SK-N-SH (cell line): ENCODE measurements around the gene PPID. TPM values are rescaled to one million over a fixed set of nuclear protein-coding genes. Genes with fewer than 3 reads are reported as not detected.
"Not testable (repeated sequence)": the region's sequence is repeated elsewhere in the genome, so short reads cannot be mapped to it uniquely, and the experiment has no call there.

Experiments
- CTCF ChIA-PET: fragments of 300-600, 350-600 bp; formaldehyde crosslinking; extraction: SDS; loops from one replicate; lab custom pipeline; 2021; lab: Yijun Ruan, JAX
- POLR2A ChIA-PET: fragments of 350-600 bp; sonication (Branson Sonifier 250); formaldehyde crosslinking; extraction: SDS; loops from one replicate; lab custom pipeline; 2020; ENCODE audit warnings: antibody characterized with exemption, inconsistent platforms; lab: Yijun Ruan, JAX
- DNase-seq: peaks from one replicate; pipeline ENCODE4 v3.0.0; 2012
- H2AFZ ChIP-seq: fragments of 200-600 bp; sonication (generic); 2 replicates; pipeline ENCODE4 v1.8.1; 2016; ENCODE audit warnings: antibody characterized with exemption, mild to moderate bottlenecking, low read depth
- H3F3A ChIP-seq: fragments of 200-600 bp; sonication (generic); replicated peaks from 2 replicates; pipeline ENCODE3; 2016; ENCODE audit warnings: antibody characterized with exemption, mild to moderate bottlenecking; ENCODE audit not compliant: insufficient read depth
- H3K27ac ChIP-seq, 2 experiments: fragments of 200-500 bp in 1 of 2; fragments of 200-600 bp in 1 of 2; sonication (Bioruptor generic) in 1 of 2; sonication (generic), shearing (Covaris generic) in 1 of 2; 2 replicates each; pipeline versions ENCODE4 v1.5.1 to v1.6.1; 2014 to 2016; ENCODE audit warnings: low read depth in 2 of 2, inconsistent platforms in 1 of 2, low read length in 1 of 2, mild to moderate bottlenecking in 1 of 2, mixed read lengths in 1 of 2
- H3K27me3 ChIP-seq: fragments of 200-600 bp; sonication (generic), shearing (Covaris generic); 2 replicates; pipeline ENCODE4 v1.6.1; 2016; ENCODE audit warnings: mixed run types; ENCODE audit not compliant: insufficient read depth
- H3K36me3 ChIP-seq, 2 experiments: fragments of 200-500 bp in 1 of 2; fragments of 200-600 bp in 1 of 2; sonication (Bioruptor generic) in 1 of 2; sonication (generic) in 1 of 2; replicated peaks in 1 of 2; 2 replicates each; pipeline versions ENCODE3 to v1.5.1; 2014 to 2016; ENCODE audit warnings: low read length in 1 of 2, mild to moderate bottlenecking in 1 of 2; ENCODE audit not compliant: insufficient read depth in 2 of 2, control insufficient read depth in 1 of 2
- H3K4me1 ChIP-seq, 2 experiments: fragments of 200-500 bp in 1 of 2; fragments of 200-600 bp in 1 of 2; sonication (Bioruptor generic) in 1 of 2; sonication (generic), shearing (Covaris generic) in 1 of 2; 2 replicates each; pipeline versions ENCODE4 v1.5.1 to v1.6.1; 2014 to 2016; ENCODE audit warnings: low read depth in 1 of 2, low read length in 1 of 2, mixed run types in 1 of 2; ENCODE audit not compliant: insufficient read depth in 2 of 2, control insufficient read depth in 1 of 2
- H3K4me2 ChIP-seq: fragments of 200-600 bp; sonication (generic), shearing (Covaris generic); 2 replicates; pipeline ENCODE4 v1.6.1; 2017; ENCODE audit warnings: mixed run types
- H3K4me3 ChIP-seq, 2 experiments: fragments of 200-500 bp in 1 of 2; fragments of 200-600 bp in 1 of 2; sonication (Bioruptor generic) in 1 of 2; sonication (generic), shearing (Covaris generic) in 1 of 2; 2 replicates each; pipeline versions ENCODE4 v1.5.1 to v1.8.1; 2014 to 2016; ENCODE audit warnings: low read depth in 2 of 2, inconsistent platforms in 1 of 2, low read length in 1 of 2, mild to moderate bottlenecking in 1 of 2, mixed read lengths in 1 of 2, moderate library complexity in 1 of 2
- H3K79me2 ChIP-seq: fragments of 200-600 bp; sonication (generic); 2 replicates; pipeline ENCODE4 v1.8.1; 2017; ENCODE audit warnings: mild to moderate bottlenecking; ENCODE audit not compliant: insufficient read depth
- H3K9ac ChIP-seq: fragments of 200-600 bp; sonication (generic); 2 replicates; pipeline ENCODE4 v1.6.1; 2017; ENCODE audit warnings: mixed run types
- H3K9me2 ChIP-seq: fragments of 200-600 bp; sonication (generic); 2 replicates; pipeline ENCODE4 v1.6.1; 2017; ENCODE audit warnings: mixed run types
- H3K9me3 ChIP-seq: fragments of 200-600 bp; sonication (generic); 2 replicates; pipeline ENCODE4 v1.6.1; 2017; ENCODE audit warnings: mixed run types, mild to moderate bottlenecking, moderate library complexity
- H4K20me1 ChIP-seq: fragments of 200-600 bp; sonication (generic); 2 replicates; pipeline ENCODE4 v1.6.1; 2017; ENCODE audit warnings: mild to moderate bottlenecking, mixed run types; ENCODE audit not compliant: insufficient read depth
- FOXM1 ChIP-seq: IDR thresholded peaks from 2 replicates; pipeline ENCODE4 v1.4.0; 2012; ENCODE audit warnings: low read depth, mild to moderate bottlenecking
- GATA2 ChIP-seq: sonication (generic); formaldehyde crosslinking; IDR thresholded peaks from 2 replicates; pipeline ENCODE4 v1.5.0; 2020; ENCODE audit warnings: mild to moderate bottlenecking, missing genetic modification reagents
- MAX ChIP-seq: IDR thresholded peaks from 2 replicates; pipeline ENCODE4 v1.4.0; 2012; ENCODE audit warnings: low read depth
- MEF2A ChIP-seq: IDR thresholded peaks from 2 replicates; pipeline ENCODE4 v1.4.0; 2012; ENCODE audit warnings: low read depth, borderline replicate concordance
- RXRA ChIP-seq: IDR thresholded peaks from 2 replicates; pipeline ENCODE4 v1.4.0; 2012; ENCODE audit warnings: low read depth, mild to moderate bottlenecking, borderline replicate concordance
- SIN3A ChIP-seq: IDR thresholded peaks from 2 replicates; pipeline ENCODE4 v1.6.1; 2012; ENCODE audit warnings: low read depth, mild to moderate bottlenecking, low read length, moderate library complexity, borderline replicate concordance
- TAF1 ChIP-seq: IDR thresholded peaks from 2 replicates; pipeline ENCODE4 v1.6.1; 2012; ENCODE audit warnings: low read depth, mild to moderate bottlenecking, low read length, moderate library complexity, borderline replicate concordance
- USF1 ChIP-seq: IDR thresholded peaks from 2 replicates; pipeline ENCODE4 v1.4.0; 2012; ENCODE audit warnings: low read depth, borderline replicate concordance
- YY1 ChIP-seq: IDR thresholded peaks from 2 replicates; pipeline ENCODE4 v1.4.0; 2012; ENCODE audit warnings: low read depth, mild to moderate bottlenecking
- WGBS: methylation state at CpG from one replicate; pipeline ENCODE4 v1.1.6; 2017; ENCODE audit warnings: low lambda C conversion rate; 5-methylcytosine and 5-hydroxymethylcytosine counted together
- polyA plus RNA-seq, 3 experiments: library from polyadenylated mRNA; depleted of rRNA; stranded (reverse); fragments of >200 nt; gene quantifications; 2 replicates each; pipeline ENCODE4 v1.2.3, GENCODE V29; 2012
- small RNA-seq, 7 experiments: library from RNA; depleted of rRNA; stranded (forward); fragments of <200 nt; gene quantifications; one replicate each; pipeline ENCODE3, GENCODE V24; 2012

Gene PPID
- polyA plus RNA-seq, 1 of the 3 experiments (the other 2 are of a cell fraction), result 20.2 TPM

DNA sequence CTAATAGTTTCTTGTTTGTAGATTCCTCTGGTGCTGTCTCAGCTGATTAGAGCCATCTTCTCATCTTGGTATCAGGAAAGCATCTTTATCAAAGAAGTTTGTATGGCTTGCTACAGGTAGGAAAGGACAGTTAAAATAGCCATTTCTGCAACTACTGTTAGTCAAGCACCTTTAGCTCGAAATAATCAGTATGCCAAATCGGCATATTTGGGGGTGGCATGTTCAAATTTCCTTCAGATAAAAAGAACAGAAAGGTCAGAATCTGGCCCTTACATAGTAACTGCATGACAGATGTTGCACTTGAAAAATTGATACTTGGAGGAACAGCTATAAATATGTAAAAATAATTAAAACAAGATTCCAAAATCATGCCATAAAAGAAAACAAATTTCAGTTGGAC, 56.3 kb downstream of the PPID start (continued):
- TF ChIP-seq RXRA, result no peak
- no peak for TF ChIP-seq USF1
- no peak for TF ChIP-seq FOXM1
- TF ChIP-seq GATA2 (CRISPR knock-in tag), result no peak
- no peak for TF ChIP-seq TAF1
- no peak for TF ChIP-seq MEF2A
- TF ChIP-seq SIN3A, result no peak
- no peak for TF ChIP-seq MAX

GRCh38 chr4:158664806-158665205, 58.4 kb downstream of the PPID start:
- ChIA-PET POLR2A (no interaction called here), CTCF (no interaction called here)
- TF ChIP-seq YY1 (no peak), GATA2 (CRISPR knock-in tag) (no peak)
- Histone ChIP-seq H3K4me2 (no peak overlapping the region), H2AFZ (no peak overlapping the region), H3K4me3 (no peak overlapping the region), H3K4me1 (peaks cover 0 to 11% of the 10 kb centered on the region in 2 experiments; a peak in 3 of 4 replicates), H3K36me3 (peaks cover 14 to 16% of the 10 kb centered on the region in 2 experiments), H3K79me2 (peaks cover 36% of the 10 kb centered on the region), H4K20me1 (peaks cover 12% of the 10 kb centered on the region; the same call in 1 of the 2 replicates), H3K9ac (no peak overlapping the region), H3F3A (peaks cover 12% of the 10 kb centered on the region), H3K27ac (no peak overlapping the region), H3K9me2 (no peaks in the 10 kb centered on the region), H3K9me3 (no peaks in the 10 kb centered on the region), H3K27me3 (no peaks in the 10 kb centered on the region)
- WGBS, result 99% methylated on average over 10 of the region's 18 CpGs
- no peak for DNase-seq

- H2AFZ ChIP-seq, H3K4me3 ChIP-seq, H3K9ac ChIP-seq, H3K4me1 ChIP-seq, CTCF ChIA-PET, H3K27me3 ChIP-seq, H3K9me3 ChIP-seq, H3K9me2 ChIP-seq, H3K4me2 ChIP-seq, H3K27ac ChIP-seq, H3K36me3 ChIP-seq, H4K20me1 ChIP-seq, DNase-seq, POLR2A ChIA-PET: not testable (repeated sequence)
- WGBS, result 84% methylated on average over 8 of the region's 8 CpGs
- H3F3A ChIP-seq, result peaks cover 12% of the 10 kb centered on the region
- peaks cover 27% of the 10 kb centered on the region for H3K79me2 ChIP-seq
Measured at GRCh38 chr4:158663707-158664625, 59.2 kb downstream of the PPID start.

DNA sequence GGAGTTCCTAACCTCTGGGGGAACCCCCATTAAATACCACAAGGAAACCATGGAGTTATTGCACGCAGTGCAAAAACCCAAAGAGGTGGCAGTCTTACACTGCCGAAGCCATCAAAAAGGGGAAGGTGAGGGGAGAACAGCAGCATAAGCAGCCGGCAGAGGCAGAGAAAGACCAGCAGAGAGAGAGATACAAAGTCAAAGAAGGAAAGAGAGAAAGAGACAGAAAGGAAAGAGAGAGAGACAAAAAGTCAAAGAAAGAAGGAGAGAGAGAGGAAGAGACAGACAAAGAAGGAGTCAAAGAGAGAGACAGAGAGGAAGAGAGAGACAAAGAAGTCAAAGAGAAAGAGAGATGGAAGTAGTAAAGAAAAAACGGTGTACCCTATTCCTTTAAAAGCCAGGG, 59.9 kb downstream of the PPID start:
- H3K9me2 ChIP-seq, H3K27me3 ChIP-seq, H3K36me3 ChIP-seq, H3F3A ChIP-seq, H3K9me3 ChIP-seq, DNase-seq, H3K4me3 ChIP-seq, H3K4me2 ChIP-seq, CTCF ChIA-PET, H3K27ac ChIP-seq, H3K9ac ChIP-seq, H2AFZ ChIP-seq, H3K4me1 ChIP-seq, H4K20me1 ChIP-seq, POLR2A ChIA-PET: not testable (repeated sequence)
- peaks cover 20% of the 10 kb centered on the region for H3K79me2 ChIP-seq
- WGBS, result 65% methylated on average over 4 of the region's 4 CpGs

Small RNAs within 50 kb of the gene (small RNA-seq; reads per million reads assigned to genes)
- gene RF00012, result 0 reads per million in 7 experiments

Other genes starting within 250 kb of the PPID start
- gene RXFP1, start 201.5 kb downstream of the PPID start, polyA plus RNA-seq (2012; rRNA removed), result not detected in 2 replicates
- gene C4orf46, start 51.5 kb downstream of the PPID start, polyA plus RNA-seq (2012; rRNA removed), result 7.0 and 7.1 TPM in 2 replicates
- 12.1 and 15.7 TPM in 2 replicates for gene ETFDH, start 51.1 kb downstream of the PPID start, polyA plus RNA-seq (2012; rRNA removed)
- gene FNIP2, start 45.6 kb upstream of the PPID start, polyA plus RNA-seq (2012; rRNA removed), result 0.97 and 1.6 TPM in 2 replicates